Panc1 (cell line): Measurements from ENCODE around the gene GNL2. TPM values are rescaled to one million over a fixed set of nuclear protein-coding genes. Genes with fewer than 3 reads are reported as not detected.
A peak's percentile ranks its signal among the peaks of the same experiment; 100 is the strongest.
"Not testable (repeated sequence)": the region's sequence is repeated elsewhere in the genome, so short reads cannot be mapped to it uniquely, and the experiment has no call there.

Source experiments
- ATAC-seq: fragments of 200-7000 bp; cut with Tn5 transposase; 2 replicates; pipeline ENCODE4 v1.9.1; 2020; ENCODE audit warnings: mild to moderate bottlenecking, moderate library complexity
- BruUV-seq: library from RNA; stranded (reverse); fragments of 400-500 nt; replicated peaks from 2 replicates; lab custom pipeline; 2021; lab: Mats Ljungman, UMichigan
- CTCF ChIA-PET: fragments of 300-600 bp; sonication (Branson Sonifier 250); formaldehyde crosslinking; loops from one replicate; lab custom pipeline; 2022; ENCODE audit warnings: antibody characterized with exemption; lab: Charles Lee
- POLR2A ChIA-PET: fragments of 300-600 bp; sonication (Branson Sonifier 250); formaldehyde crosslinking; loops from one replicate; lab custom pipeline; 2022; ENCODE audit warnings: antibody characterized with exemption; lab: Charles Lee
- DNase-seq: peaks from one replicate; pipeline ENCODE4 v3.0.0-alpha.2; 2010; ENCODE audit warnings: low read depth, low spot score
- H3K27ac ChIP-seq: 2 replicates; pipeline ENCODE4 v1.5.1; 2011; ENCODE audit warnings: mild to moderate bottlenecking, low read length, inconsistent platforms
- H3K27me3 ChIP-seq: fragments of 200-500 bp; sonication (Bioruptor generic); 2 replicates; pipeline ENCODE4 v1.6.0; 2014; ENCODE audit warnings: low read length, inconsistent platforms; ENCODE audit not compliant: control insufficient read depth, insufficient read depth
- H3K36me3 ChIP-seq: fragments of 200-500 bp; sonication (Bioruptor generic); 2 replicates; pipeline ENCODE4 v1.5.1; 2014; ENCODE audit warnings: inconsistent platforms, mild to moderate bottlenecking, low read length, moderate library complexity; ENCODE audit not compliant: control insufficient read depth, insufficient read depth
- H3K4me1 ChIP-seq: 2 replicates; pipeline ENCODE4 v1.5.1; 2011; ENCODE audit warnings: inconsistent platforms, mild to moderate bottlenecking, low read length, moderate library complexity; ENCODE audit not compliant: control insufficient read depth, insufficient read depth
- H3K4me3 ChIP-seq, 2 experiments: 2 replicates each; pipeline ENCODE4 v1.5.1; 2011 to 2012; ENCODE audit warnings: low read depth in 2 of 2, low read length in 2 of 2, mild to moderate bottlenecking in 2 of 2, inconsistent platforms in 1 of 2, moderate library complexity in 1 of 2
- H3K9me3 ChIP-seq: fragments of 200-500 bp; sonication (Bioruptor generic); 2 replicates; pipeline ENCODE4 v1.5.1; 2014; ENCODE audit warnings: low read depth, mild to moderate bottlenecking, inconsistent platforms, low read length, moderate library complexity; ENCODE audit not compliant: control insufficient read depth, insufficient read depth
- CTCF ChIP-seq: fragments of 450-650 bp; IDR thresholded peaks from 2 replicates; pipeline ENCODE4 v1.5.1; 2017; ENCODE audit warnings: mild to moderate bottlenecking
- POLR2AphosphoS5 ChIP-seq: IDR thresholded peaks from 2 replicates; pipeline ENCODE4 v1.6.1; 2012; ENCODE audit warnings: mild to moderate bottlenecking, low read depth, low read length, moderate library complexity
- REST ChIP-seq, 2 experiments: IDR thresholded peaks; 2 replicates each; pipeline ENCODE4 v1.6.1; 2011 to 2012; ENCODE audit warnings: low read depth in 2 of 2, control low read depth in 1 of 2, low read length in 1 of 2, mild to moderate bottlenecking in 1 of 2, moderate library complexity in 1 of 2; ENCODE audit not compliant: insufficient read depth in 1 of 2
- SIN3A ChIP-seq: IDR thresholded peaks from 2 replicates; pipeline ENCODE4 v1.6.1; 2012; ENCODE audit warnings: low read depth, mild to moderate bottlenecking, low read length, moderate library complexity, borderline replicate concordance; ENCODE audit not compliant: insufficient read depth
- TCF7L2 ChIP-seq: IDR thresholded peaks from 2 replicates; pipeline ENCODE4 v1.6.1; 2011; ENCODE audit warnings: mild to moderate bottlenecking, low read depth, low read length, inconsistent platforms
- in situ Hi-C: cut with HindIII; loops from 2 replicates; pipeline ENCODE4 v1.10.0; 2016; ENCODE audit warnings: low sequenced_read_pairs, low pct_unique_long_range_greater_than_20kb
- intact Hi-C: fragments of 100-400 bp; cut with micrococcal nuclease; formaldehyde crosslinking; loops from one replicate; pipeline ENCODE4 v1.10.0; 2022; ENCODE audit not compliant: unreplicated experiment
- total RNA-seq: library from RNA; stranded (reverse); gene quantifications from one replicate; pipeline ENCODE4 v1.2.1, GENCODE V29; 2021; ENCODE audit not compliant: unreplicated experiment

GNL2 gene
- total RNA-seq, 1 experiment from 2014 or later = 73.4 TPM

GRCh38 chr1:37588939-37589338 is 6.8 kb downstream of the GNL2 start:
- in situ Hi-C loops = no loop called here
- H3K36me3 ChIP-seq = peaks cover 59% of the 10 kb centered on the region
- ChIA-PET POLR2A (interaction anchor here (0.6 kb wide), 1 partner anchor 73 kb away, joined by 3 read pairs; no protein-coding TSS in a partner anchor), CTCF (no interaction called here)
- no peak overlapping the region for H3K27ac ChIP-seq
- ATAC-seq (no peak), DNase-seq (no peak)
- H3K9me3 ChIP-seq = no peaks in the 10 kb centered on the region
- BruUV-seq = no TSS peak
- no peaks in the 10 kb centered on the region for H3K4me1 ChIP-seq
- no peaks in the 10 kb centered on the region for H3K27me3 ChIP-seq
- intact Hi-C loops = no loop called here
- TF ChIP-seq SIN3A (no peak), CTCF (no peak), REST (IDR thresholded peaks at IDR 0.05; ENCODE audit: insufficient read depth in 1 of 2, low read depth in 2 of 2, low read length in 1 of 2) (no peak), POLR2AphosphoS5 (no peak), TCF7L2 (no peak)
- H3K4me3 ChIP-seq = no peak overlapping the region

- BruUV-seq, ATAC-seq, CTCF ChIA-PET, H3K27me3 ChIP-seq, intact Hi-C loops, H3K4me3 ChIP-seq, H3K9me3 ChIP-seq, DNase-seq, H3K4me1 ChIP-seq, H3K27ac ChIP-seq, in situ Hi-C loops: not testable (repeated sequence)
- POLR2A ChIA-PET = interaction anchor here (0.7 kb wide), 1 partner anchor 395 kb away, joined by 4 read pairs; no protein-coding TSS in a partner anchor
- peaks cover 54% of the 10 kb centered on the region for H3K36me3 ChIP-seq
These were observed 11.2 kb downstream of the GNL2 start for GRCh38 chr1:37584544-37584943.

GRCh38 chr1:37575692-37576091 is 20.0 kb downstream of the GNL2 start:
- Histone ChIP-seq H3K9me3 (no peaks in the 10 kb centered on the region), H3K4me3 (no peak overlapping the region), H3K4me1 (no peaks in the 10 kb centered on the region), H3K27me3 (no peaks in the 10 kb centered on the region), H3K36me3 (peaks cover 44% of the 10 kb centered on the region), H3K27ac (no peak overlapping the region)
- ATAC-seq (no peak), DNase-seq (no peak)
- TF ChIP-seq REST (IDR thresholded peaks at IDR 0.05; ENCODE audit: insufficient read depth in 1 of 2, low read depth in 2 of 2, low read length in 1 of 2) = no peak
- TF ChIP-seq POLR2AphosphoS5 = no peak
- TF ChIP-seq SIN3A = no peak
- no peak for TF ChIP-seq CTCF
- no peak for TF ChIP-seq TCF7L2
- POLR2A ChIA-PET = no interaction called here
- intact Hi-C loops (no loop called here), in situ Hi-C loops (no loop called here)
- TSS peak; percentile 3 for BruUV-seq
- CTCF ChIA-PET = no interaction called here
